NCI-H82 treated with DMSO at 0.1 percent for 48 hours (cell line): ENCODE measurements around the gene RAG2.
"Not testable (repeated sequence)": the region's sequence is repeated elsewhere in the genome, so short reads cannot be mapped to it uniquely, and the experiment has no call there.

Source experiments
- DNase-seq: peaks from one replicate; lab custom pipeline; 2025; ENCODE audit not compliant: unreplicated experiment; lab: John Stamatoyannopoulos, UW

RAG2 gene

DNA sequence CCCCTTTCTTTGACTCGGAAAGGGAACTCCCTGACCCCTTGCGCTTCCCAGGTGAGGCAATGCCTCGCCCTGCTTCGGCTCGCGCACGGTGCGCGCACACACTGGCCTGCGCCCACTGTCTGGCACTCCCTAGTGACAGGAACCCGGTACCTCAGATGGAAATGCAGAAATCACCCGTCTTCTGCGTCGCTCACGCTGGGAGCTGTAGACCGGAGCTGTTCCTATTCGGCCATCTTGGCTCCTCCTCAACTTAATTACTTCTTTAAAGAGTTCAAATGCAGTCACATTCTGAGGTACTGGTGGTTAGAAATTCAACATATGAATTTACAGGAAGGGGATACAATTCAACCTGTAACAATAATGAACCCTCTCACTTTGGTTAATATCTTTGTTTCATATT lies 40.6 kb downstream of the RAG2 start:
- not testable (repeated sequence) for DNase-seq

DNA sequence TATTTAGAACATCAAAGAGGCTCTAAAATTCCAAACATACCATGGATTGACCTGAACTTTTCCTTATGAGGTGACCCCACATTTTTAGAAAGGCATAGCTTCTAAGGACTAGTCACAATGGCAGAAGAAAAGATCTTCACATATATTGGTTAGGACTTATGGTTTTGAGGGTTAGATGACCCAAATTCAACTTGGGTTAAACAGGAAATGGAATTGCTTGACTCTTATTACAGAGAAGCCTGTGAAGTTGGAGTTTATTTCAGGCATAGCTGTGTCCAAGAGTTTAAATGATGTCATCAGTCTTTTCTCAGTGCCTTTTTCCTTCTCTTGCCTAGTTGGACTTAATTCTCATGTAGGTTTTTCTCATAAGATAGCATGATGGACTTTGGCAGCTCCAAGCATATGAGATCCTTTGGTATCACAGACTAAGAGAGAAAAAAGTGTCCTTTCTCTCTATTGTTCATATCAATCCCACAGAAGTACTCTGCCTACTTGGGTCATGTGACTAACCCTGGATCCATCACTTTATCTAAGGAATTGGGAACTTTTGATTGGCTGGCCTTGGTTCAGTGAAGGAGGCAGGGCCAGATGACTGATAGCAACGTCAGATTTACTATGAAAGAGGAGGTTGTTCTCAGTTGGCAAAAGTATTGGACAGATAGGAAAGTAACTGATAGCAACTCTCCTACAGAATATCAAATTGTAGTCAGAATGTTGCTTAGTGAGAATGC lies 47.5 kb downstream of the RAG2 start:
- DNase-seq, result no peak
